GM18502 (cell line): ENCODE data around the gene CSMD2.
"Not testable (repeated sequence)": the region's sequence is repeated elsewhere in the genome, so short reads cannot be mapped to it uniquely, and the experiment has no call there.

ENCODE experiments used
- ATAC-seq: cut with Tn5 transposase; IDR thresholded peaks from one replicate; pipeline ENCODE4 v1.9.1; 2021; ENCODE audit warnings: mild to moderate bottlenecking; ENCODE audit not compliant: unreplicated experiment, poor library complexity

CSMD2 gene

DNA sequence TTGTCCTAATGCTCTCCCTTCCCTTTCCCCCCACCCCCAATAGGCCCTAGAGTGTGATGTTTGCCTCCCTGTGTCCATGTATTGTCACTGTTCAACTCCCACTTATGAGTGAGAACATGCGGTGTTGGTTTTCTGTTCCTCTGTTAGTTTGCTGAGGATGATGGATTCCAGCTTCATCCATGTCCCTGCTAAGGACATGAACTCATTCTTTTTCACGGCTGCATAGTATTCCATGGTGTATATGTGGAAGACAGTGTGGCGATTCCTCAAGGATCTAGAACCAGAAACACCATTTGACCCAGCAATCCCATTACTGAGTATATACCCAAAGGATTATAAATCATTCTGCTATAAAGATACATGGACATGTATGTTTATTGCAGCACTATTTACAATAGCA is 148.7 kb downstream of the CSMD2 start:
- not testable (repeated sequence) for ATAC-seq

DNA sequence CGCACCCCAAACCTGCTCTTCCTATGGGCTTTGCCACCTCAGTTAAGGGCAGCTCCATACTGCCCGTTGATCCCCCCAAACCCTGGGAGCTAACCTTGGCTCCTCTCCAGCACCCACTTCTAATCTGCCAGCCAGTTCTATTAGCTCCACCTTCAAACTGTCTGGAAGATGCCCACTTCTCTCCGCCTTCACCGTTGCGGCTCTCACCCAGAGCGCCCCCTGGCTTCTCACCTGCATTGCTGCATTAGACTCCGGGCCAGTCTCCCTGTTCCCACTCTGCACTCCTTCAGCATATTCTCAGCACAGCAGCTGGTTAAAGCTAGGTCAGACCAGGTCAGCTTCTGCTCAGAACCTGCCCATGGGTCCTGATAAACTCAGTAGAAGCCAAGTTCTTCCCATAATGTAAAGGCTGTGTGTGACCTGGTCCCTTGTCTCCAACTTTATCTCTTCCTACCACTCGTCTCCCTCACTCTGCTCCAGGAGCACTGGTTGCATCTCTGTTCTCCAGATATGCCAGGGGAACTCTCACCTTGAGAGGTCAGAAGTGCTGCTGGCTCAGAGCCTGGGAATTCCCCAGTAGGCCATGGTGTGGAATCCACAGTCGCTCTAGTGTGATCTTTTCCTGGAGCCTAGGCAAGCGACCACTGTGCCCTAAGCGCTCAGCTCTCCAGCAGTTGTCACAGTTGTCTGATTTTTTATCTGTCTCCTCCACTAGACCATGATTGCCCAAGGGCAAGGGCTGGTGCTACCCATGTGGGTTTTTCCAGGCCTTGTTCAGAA is 150.9 kb downstream of the CSMD2 start:
- ATAC-seq, result no peak

DNA sequence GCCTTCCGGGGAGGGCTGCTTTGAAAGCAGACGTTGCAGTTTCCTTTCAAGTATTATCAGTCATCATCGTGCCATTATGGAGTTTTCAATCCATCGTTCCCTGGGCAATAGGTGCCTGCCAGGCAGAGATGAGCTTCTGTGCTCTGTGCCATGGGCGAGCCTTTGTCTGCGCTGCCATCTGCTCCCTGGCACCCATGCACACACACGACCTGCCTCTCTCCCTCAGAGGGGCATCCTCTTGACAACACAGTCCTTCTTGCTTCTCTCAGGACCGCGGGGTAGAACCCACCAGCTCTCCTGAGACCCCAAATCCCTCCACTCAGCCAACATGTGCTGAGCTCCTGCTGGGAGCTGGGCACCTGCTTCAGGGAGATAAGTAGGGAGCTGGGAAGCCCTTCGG is 151.9 kb downstream of the CSMD2 start:
- ATAC-seq, result no peak

DNA sequence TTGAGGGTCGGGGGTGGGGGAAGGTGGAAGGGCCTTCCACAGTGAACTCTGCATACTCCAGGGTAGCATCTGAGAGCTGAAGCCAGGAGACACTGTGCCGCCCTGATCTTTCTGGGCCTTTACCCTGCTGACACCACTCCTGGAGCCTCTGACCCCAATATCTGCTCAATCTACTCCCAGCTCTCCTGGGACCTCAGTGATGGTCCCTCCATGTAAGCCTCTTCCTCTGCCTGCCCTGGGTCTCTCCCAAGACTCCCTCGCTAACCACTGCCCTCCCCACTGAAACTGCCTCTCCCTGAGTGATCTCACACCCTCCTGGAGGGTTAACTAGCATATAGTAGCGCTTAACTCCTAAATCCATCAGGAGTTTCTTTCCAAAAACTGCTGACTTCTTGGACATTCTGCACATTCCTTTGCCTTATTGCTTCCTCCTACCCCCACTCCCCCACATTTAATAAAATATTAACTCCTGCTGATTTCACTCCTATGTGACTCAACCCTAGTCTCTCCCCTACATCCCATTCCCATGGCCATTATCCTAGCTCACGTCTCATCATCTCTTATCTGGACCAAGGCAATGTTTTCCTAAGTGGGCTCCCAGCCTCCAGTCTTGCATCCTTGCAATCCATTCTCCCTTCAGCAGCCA is 155.6 kb downstream of the CSMD2 start:
- ATAC-seq, result no peak

DNA sequence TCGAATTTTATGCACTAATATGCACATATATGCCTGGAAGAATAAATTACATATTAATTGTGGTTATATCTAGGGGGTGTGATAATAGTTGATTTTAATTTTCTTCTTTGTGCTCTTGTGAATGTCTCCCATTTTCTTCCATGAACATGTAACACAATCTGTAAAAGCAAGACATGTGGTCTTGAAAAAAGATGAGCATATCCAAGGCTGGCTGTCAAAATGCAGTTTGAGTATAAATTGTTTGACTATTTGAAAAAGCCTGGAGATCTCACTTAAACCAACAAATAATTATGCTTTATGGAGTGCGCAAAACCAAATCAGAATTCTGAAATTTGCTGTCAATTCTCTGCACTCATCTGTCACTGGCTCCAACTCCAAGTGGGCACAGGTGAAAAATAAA is 157.3 kb downstream of the CSMD2 start:
- no peak for ATAC-seq

DNA sequence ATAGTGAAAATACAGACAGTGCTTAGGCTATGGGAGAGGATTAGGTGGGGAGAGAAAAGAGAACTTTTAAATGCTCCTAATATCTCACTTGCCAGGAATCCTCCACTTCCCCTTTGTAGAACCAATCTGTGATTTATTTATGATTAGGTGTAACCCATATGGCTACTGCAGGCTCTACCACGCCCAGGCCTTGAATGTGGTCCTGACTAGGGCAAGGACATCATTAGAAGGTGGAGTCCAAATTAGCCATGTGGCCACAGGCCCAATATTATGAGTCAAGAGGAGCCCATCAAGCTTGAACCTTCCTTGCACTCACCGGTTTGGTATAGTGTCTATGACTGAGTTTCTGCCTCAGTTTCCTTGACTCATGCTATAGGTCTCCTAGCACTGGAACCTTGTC is 159.7 kb downstream of the CSMD2 start:
- no peak for ATAC-seq

DNA sequence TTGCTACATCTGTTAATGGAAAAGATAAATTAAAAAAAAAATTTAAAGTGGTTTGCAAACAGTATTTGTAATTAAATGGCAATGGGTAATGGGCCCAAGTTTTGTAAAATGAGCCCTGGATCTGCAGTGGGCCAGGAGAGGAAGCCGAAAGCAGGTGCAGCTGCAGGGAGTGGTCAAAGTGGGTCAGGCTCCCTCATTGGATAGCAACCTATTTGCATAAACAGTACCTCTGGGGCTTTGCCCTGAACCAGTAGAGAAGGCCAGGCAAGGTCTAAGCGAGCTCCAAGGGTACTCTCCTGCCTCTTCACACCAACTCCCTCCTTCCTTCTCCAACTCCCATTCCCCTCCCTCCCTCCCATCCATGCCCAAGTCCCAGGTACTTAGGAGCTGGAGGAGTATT is 162.2 kb downstream of the CSMD2 start:
- ATAC-seq, result no peak

DNA sequence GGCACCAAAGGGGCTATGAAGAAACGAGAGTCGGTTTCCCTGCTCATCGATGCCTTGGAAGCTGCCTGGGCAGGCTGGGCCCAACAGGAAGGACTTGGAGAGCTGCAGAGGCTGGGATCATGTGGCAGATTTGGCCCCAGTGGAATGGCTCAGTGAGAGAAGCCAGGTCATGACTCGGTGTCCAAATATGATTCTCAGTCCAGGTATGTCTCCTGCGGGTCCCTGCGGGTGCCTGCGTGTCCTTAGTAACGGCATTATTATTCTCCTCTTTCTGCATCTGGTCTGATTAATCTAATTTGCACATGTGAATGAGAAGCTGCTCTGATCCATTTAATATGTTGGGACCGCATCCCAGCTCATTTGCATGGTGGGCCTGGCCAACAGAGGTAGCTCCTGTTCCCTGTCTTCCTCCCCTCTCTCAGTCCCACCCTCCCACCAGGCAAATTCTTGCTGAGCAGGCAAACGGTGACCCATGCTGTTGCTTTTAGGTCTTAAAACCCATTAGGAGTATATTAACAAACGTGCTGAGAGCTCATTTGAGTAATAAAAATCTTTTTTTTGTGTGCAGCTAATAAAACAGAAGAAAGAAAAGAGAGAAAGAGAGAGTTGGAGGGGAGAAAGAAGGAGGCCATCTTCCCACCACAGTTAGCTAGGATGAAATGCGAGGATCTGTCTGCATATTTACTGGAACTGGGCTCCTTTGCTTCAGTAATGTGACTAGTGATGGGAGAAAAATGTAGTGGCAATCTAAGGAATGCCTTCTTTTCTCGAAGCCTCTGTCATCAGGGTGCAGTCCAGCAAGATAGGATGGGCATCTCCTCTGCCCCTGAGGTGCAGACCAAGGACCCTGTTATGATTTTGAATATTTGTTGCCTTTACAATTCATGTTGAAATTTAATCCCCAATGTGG is 167.6 kb downstream of the CSMD2 start:
- ATAC-seq, result no peak

DNA sequence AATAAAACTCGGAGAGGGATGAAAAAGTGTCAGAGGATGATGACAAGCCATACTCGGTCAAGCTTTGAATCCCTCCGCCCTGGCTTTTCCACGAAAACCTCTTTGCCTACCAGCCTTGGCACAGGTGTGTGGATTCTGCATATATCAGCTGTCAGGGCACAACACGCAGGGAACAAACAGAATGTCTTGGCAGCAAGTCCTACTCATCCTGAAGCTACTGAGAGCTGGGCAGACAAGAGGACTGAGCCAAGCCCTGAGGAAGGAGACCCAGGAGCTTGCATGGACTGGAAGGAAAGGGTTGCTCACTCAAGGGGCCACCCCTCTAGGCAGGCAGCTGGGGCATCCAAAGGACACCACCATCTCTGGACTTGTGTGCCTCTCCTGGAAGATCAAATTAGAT is 168.7 kb downstream of the CSMD2 start:
- no peak for ATAC-seq

DNA sequence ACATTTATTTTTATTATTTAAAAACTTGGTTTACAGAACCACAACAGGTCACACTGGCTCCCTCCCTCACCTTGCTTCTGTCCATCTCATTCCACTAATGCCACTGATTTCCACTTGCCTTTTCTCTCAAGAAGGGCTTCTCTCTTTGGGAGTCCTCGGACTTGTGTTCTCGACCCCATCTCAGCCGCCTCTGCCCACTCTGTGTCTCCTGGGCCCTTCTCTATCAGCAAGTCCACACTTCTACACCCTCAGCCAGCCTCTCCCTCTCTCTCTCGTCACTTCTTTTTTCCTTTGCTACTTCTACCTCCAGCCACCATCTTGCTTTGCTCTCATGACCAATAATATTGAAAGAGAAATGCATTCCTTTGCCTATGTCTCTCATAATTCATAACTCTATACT is 171.7 kb downstream of the CSMD2 start:
- ATAC-seq, result no peak

DNA sequence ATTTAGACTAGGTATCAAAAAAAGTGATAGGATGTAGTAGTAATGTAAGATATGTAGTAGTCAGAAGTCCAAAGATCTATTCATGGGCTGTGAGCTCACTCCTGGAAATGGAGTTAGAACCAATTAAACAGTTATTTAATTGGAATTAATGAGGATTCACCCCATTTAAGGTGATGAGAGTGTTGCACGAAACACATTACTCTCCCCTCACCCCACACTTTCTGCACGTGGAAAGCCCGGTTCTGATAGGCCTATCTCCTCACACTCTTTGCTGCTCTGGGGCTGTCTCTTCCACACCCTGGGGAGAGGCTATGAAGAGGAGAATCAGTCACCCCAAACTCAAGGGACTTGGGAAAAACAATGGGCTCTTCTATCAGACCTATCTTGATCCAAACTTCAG is 174.7 kb downstream of the CSMD2 start:
- ATAC-seq, result no peak

DNA sequence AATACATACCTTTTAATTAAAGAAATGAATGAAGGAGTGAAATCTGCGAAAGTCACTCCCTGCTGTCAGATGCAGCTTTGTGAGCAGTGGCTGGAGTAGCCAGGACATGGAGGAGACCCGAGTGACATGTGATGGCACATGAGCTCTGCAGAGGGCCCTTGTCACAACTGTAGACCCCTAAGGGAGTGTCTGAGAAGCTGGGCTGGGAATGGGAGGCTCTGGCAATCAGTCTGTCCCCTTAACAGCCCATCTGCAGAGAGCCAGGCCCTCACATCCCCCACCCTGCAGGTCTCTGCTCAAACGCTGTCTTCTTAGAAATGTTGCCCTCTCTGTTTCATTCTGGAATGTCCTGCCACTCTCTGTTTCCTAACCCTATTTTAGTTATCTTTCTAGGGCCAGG is 176.9 kb downstream of the CSMD2 start:
- ATAC-seq, result no peak

DNA sequence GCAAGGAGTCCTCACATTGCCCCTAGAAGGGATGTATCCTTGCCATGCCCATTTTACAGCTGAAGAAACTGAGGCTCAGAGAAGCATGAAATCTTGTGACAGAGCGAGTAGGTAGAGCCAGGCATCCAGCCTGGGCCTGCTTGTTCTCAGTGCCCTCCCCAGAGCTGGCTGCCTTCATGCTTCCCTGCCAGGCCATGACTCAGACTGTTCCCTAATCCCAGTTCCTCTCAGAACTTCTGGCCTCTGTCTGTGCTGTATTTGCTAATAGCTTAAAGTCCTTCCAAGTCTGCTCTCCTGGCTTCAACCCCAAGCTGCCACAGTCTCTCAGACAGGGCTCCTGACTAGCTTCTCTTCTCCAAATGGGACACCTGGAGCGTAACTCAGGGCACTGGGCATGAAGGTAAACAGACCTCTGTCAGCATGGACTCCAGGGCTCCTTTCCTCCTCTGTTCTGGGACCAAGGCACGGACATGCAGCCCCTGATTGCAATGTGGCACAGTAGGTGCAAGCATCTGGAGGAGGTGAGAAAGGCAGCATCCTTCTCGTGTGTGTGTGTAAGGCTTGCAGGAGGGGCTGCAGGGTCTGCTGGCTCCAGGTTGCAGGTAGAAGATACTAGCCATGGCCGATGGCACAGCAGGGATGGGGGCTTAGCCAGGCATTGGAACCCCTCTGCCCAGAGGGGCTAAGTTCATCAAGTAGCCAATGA is 178.5 kb downstream of the CSMD2 start:
- no peak for ATAC-seq

DNA sequence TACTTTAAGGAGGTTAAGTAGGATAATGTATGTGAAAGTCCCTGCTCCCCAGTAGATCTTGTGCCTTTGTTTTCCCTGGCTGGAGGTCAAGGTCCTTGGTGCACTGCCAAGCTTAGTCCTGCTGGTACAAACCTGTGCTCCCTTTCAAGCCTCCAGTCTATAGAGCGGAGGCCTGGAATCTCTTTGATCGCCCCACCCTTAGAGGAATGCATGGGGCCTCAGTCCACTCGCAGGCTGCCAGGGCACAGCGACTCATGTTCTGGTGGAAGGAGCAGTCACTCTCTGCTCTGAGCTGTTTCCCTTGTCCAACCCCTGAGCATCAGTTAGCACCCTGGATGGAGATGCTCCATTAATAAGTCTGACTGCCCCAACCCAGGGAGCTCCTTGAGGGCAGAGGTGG is 179.4 kb downstream of the CSMD2 start:
- no peak for ATAC-seq

DNA sequence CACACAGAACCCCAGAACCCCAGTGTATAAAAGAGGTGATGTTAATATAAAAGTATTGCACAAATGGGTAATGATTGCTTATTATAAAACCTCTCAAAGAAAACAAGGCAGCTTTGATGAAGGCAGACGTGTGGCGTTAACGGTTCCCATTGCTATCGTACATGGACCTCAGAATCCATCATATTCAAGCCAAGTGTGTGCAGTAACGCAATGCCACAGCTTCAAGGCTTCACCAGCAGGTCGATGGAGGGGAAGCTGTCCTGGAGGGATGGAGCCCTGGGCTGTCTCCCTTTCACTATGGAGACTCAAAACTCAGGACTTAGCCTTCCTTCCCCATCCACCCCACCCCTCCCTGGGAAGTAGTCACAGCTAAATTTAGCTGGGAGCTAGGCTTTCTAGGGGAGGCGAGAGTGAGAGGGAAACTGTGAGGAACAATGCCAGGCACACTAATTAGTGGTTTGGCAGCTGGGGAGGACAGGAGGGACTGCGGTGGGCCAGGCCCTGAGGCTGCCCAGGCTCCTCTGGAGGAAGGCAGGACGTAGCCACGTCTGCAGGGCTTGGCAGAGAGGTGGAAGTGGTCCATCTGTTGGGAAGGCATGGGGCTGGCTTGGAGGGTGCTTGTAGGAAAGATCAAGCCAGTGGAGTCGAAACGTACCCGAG is 180.0 kb downstream of the CSMD2 start:
- ATAC-seq, result no peak

DNA sequence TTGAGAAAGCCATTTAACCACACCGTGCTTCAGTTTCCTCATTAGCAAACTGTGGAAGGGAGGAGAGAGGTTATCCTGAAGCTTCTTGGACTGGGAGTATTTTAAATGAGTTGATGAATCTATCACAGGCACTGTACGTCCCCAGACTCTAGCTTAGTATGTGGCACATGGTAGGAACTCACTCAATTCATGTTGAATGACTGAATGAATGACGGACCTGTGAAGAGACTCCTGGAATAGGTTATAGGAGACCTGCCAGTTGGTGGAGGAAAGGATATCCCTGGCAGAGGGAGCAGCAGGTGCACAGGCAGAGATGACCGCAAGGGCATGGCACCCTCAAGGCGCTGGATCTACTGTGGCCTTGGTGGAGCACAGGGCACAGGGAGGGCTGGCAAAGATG is 182.6 kb downstream of the CSMD2 start:
- no peak for ATAC-seq

DNA sequence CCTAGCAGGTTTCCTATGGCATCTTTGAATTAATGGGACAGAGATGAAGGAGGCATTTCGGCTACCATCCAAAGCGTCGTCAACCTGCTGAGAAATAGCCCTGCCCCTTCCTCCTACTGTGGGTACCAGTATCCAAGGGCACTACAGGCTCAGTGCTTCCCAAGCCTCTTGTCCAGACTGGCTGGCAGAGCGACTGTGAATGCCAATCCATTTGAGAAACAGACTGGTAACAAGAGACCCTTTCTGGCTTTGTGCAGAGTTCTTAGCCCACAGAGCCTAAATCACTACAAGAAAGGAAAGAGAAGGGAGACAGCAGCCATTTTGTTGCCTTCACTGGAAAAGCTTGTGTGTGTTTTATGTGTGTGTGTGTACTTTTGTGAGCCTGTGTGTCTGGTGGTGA is 185.7 kb downstream of the CSMD2 start:
- ATAC-seq, result no peak

DNA sequence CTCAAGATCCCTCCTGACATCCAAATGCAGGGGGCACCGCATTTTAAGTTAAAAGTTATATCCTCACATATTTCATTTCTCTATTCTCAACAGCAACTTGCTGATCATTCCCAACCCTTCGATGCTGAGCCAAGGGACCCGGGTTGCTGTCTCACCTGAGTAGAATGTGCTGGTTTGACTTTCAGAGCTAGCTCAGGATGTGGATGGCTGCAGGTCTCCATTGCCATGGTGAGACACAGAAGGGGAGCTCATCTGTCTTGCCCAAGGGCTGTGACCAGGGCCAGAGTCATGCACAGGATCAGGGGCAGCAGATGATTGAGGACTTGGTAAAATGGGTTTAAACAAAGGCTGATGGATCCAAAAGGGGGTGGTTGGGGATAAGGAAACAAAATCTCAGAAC is 189.1 kb downstream of the CSMD2 start:
- no peak for ATAC-seq

DNA sequence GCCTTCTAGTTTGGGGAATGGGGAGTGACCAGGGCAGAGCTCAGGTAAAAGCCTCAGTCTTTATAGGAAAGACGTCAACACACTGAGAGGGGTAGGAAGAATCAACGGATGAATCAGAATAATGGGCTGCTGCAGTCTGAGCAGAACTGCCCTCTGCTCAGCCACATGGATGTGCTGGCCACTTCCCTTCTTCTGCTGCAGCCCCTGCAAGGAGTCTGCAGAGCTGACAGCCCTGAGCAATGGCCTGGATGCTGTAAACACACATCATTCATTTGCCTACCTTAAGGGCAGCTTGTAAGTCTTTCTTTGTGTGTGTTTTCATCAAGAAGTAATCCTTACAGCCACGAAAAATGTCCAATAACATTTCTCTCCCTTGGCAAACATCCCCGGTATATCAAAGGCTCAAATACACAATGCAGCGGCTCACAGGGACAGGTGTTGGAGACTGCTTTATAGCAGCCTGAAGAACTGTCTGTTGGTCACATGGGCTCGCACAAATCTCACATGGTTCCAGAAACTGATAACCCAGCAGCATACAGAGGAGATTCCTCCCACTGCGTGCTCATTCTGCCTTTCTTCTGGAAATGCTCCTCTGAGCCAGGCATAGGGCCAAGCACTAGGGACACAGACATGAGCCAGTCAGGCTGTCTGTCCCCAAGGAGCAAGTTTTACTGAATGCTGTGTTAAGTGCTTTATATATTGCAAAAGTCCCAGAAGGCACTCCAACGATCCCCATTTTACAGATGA is 191.1 kb downstream of the CSMD2 start:
- no peak for ATAC-seq
